ENCODE results near the gene MAGEA10.

DNA sequence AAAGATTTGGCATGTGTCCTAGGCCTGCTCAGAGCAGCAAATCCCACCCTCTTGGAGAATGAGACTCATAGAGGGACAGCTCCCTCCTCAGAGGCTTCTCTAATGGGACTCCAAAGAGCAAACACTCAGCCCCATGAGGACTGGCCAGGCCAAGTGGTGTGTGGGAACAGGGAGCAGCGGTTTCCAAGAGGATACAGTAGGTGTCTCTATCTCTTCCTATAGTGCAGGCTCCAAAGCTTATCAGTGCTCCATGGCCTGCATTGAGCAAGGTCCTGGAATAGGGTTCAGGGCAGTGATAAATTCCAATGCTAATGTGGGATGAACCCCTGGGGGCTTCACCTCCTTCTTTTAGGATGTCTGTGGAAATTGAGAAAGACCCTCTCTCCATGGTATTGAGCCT lies 15.7 kb upstream of the MAGEA10 start:
- no peak for TF ChIP-seq POLR2A (IDR thresholded peaks at IDR 0.05)
- TF ChIP-seq, protein P1, sequence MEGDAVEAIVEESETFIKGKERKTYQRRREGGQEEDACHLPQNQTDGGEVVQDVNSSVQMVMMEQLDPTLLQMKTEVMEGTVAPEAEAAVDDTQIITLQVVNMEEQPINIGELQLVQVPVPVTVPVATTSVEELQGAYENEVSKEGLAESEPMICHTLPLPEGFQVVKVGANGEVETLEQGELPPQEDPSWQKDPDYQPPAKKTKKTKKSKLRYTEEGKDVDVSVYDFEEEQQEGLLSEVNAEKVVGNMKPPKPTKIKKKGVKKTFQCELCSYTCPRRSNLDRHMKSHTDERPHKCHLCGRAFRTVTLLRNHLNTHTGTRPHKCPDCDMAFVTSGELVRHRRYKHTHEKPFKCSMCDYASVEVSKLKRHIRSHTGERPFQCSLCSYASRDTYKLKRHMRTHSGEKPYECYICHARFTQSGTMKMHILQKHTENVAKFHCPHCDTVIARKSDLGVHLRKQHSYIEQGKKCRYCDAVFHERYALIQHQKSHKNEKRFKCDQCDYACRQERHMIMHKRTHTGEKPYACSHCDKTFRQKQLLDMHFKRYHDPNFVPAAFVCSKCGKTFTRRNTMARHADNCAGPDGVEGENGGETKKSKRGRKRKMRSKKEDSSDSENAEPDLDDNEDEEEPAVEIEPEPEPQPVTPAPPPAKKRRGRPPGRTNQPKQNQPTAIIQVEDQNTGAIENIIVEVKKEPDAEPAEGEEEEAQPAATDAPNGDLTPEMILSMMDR (IDR thresholded peaks at IDR 0.05), result no peak
